GM19351 (cell line): ENCODE measurements around the gene LPGAT1.
"Not testable (repeated sequence)": the region's sequence is repeated elsewhere in the genome, so short reads cannot be mapped to it uniquely, and the experiment has no call there.

ENCODE experiments used
- ATAC-seq: cut with Tn5 transposase; IDR thresholded peaks from one replicate; pipeline ENCODE4 v1.9.1; 2021; ENCODE audit warnings: mild to moderate bottlenecking, moderate library complexity; ENCODE audit not compliant: unreplicated experiment

Gene LPGAT1

GRCh38 chr1:211737115-211738035 lies 93.2 kb downstream of the LPGAT1 start:
- no peak for ATAC-seq

GRCh38 chr1:211736351-211736915 lies 94.1 kb downstream of the LPGAT1 start:
- ATAC-seq = no peak

GRCh38 chr1:211735208-211736170 lies 95.1 kb downstream of the LPGAT1 start:
- ATAC-seq = no peak

GRCh38 chr1:211734791-211735190 lies 95.8 kb downstream of the LPGAT1 start:
- ATAC-seq = no peak

- ATAC-seq = no peak
These were observed 96.2 kb downstream of the LPGAT1 start for GRCh38 chr1:211734359-211734758.

- peak; percentile 82 for ATAC-seq
These were observed 98.1 kb downstream of the LPGAT1 start for GRCh38 chr1:211732293-211732980.

GRCh38 chr1:211731456-211732292 lies 98.9 kb downstream of the LPGAT1 start:
- peak; percentile 18 for ATAC-seq

- ATAC-seq = no peak
These were observed 100.2 kb downstream of the LPGAT1 start for GRCh38 chr1:211730347-211730746.

- no peak for ATAC-seq
These were observed 101.3 kb downstream of the LPGAT1 start for GRCh38 chr1:211729238-211729637.

- ATAC-seq = no peak
These were observed 104.0 kb downstream of the LPGAT1 start for GRCh38 chr1:211726467-211726995.

- no peak for ATAC-seq
These were observed 105.8 kb downstream of the LPGAT1 start for GRCh38 chr1:211724687-211725196.

GRCh38 chr1:211723273-211723672 lies 107.3 kb downstream of the LPGAT1 start:
- no peak for ATAC-seq

- no peak for ATAC-seq
These were observed 108.0 kb downstream of the LPGAT1 start for GRCh38 chr1:211722277-211723175.

GRCh38 chr1:211716555-211716954 lies 114.0 kb downstream of the LPGAT1 start:
- not testable (repeated sequence) for ATAC-seq

GRCh38 chr1:211715971-211716370 lies 114.6 kb downstream of the LPGAT1 start:
- ATAC-seq = no peak

- no peak for ATAC-seq
These were observed 116.4 kb downstream of the LPGAT1 start for GRCh38 chr1:211714154-211714553.

- ATAC-seq = no peak
These were observed 117.3 kb downstream of the LPGAT1 start for GRCh38 chr1:211713231-211713630.

GRCh38 chr1:211711315-211711705 lies 119.3 kb downstream of the LPGAT1 start:
- ATAC-seq = no peak
